CD14-positive monocyte (primary cell): ENCODE data around the gene GDF10. TPM values are rescaled to one million over a fixed set of nuclear protein-coding genes. Genes with fewer than 3 reads are reported as not detected.

Experiments
- DNase-seq, 3 donors: peaks; one replicate each; pipeline ENCODE4 v3.0.0-alpha.2; 2011 to 2022
- H2AFZ ChIP-seq: 2 replicates; pipeline ENCODE4 v1.6.0; 2012; ENCODE audit warnings: mild to moderate bottlenecking, low read depth, low read length, inconsistent platforms; ENCODE audit not compliant: insufficient read depth, poor library complexity, severe bottlenecking
- H3K27ac ChIP-seq, 2 donors: 1 replicate in 1 of 2; 2 replicates in 1 of 2; pipeline ENCODE4 v1.5.1; 2012 to 2013; ENCODE audit warnings: low read length in 2 of 2, control low read depth in 1 of 2, inconsistent platforms in 1 of 2, low read depth in 1 of 2, mild to moderate bottlenecking in 1 of 2
- H3K27me3 ChIP-seq, 2 donors: one replicate each; pipeline versions ENCODE4 v1.6.0 to v1.6.1; 2011 to 2013; ENCODE audit warnings: low read length in 2 of 2; ENCODE audit not compliant: control insufficient read depth in 2 of 2, insufficient read depth in 2 of 2
- H3K36me3 ChIP-seq, 2 donors: replicated peaks in 1 of 2; 1 replicate in 1 of 2; 2 replicates in 1 of 2; pipeline versions ENCODE4 v1.5.1 to v1.6.1; 2012 to 2013; ENCODE audit warnings: low read length in 2 of 2, control low read depth in 1 of 2, inconsistent platforms in 1 of 2, mild to moderate bottlenecking in 1 of 2; ENCODE audit not compliant: insufficient read depth in 2 of 2, control insufficient read depth in 1 of 2
- H3K4me1 ChIP-seq, 2 donors: 1 replicate in 1 of 2; 2 replicates in 1 of 2; pipeline versions ENCODE4 v1.5.1 to v1.6.1; 2012 to 2013; ENCODE audit warnings: low read length in 2 of 2, control low read depth in 1 of 2, inconsistent platforms in 1 of 2, mild to moderate bottlenecking in 1 of 2, moderate library complexity in 1 of 2; ENCODE audit not compliant: insufficient read depth in 2 of 2, control insufficient read depth in 1 of 2
- H3K4me2 ChIP-seq: replicated peaks from 2 replicates; pipeline ENCODE3; 2012; ENCODE audit warnings: low read length, moderate library complexity, mild to moderate bottlenecking; ENCODE audit not compliant: poor library complexity, severe bottlenecking; ENCODE audit errors: extremely low read depth
- H3K4me3 ChIP-seq, 3 experiments: fragments of 200-600 bp in 1 of 3; sonication (generic) in 1 of 3; replicated peaks in 1 of 3; 1 replicate in 2 of 3; 2 replicates in 1 of 3; pipeline ENCODE4 v1.5.1; 2011 to 2013; ENCODE audit warnings: low read length in 3 of 3, mild to moderate bottlenecking in 3 of 3, control low read depth in 2 of 3, low read depth in 2 of 3, inconsistent platforms in 1 of 3, moderate library complexity in 1 of 3
- H3K79me2 ChIP-seq: 2 replicates; pipeline ENCODE4 v1.6.0; 2012; ENCODE audit warnings: mild to moderate bottlenecking, control low read depth, inconsistent platforms, low read length, moderate library complexity; ENCODE audit not compliant: insufficient read depth
- H3K9ac ChIP-seq: 2 replicates; pipeline ENCODE4 v1.6.0; 2017; ENCODE audit warnings: low read length, mild to moderate bottlenecking; ENCODE audit not compliant: insufficient read depth, poor library complexity, severe bottlenecking
- H3K9me3 ChIP-seq, 2 donors: replicated peaks in 1 of 2; 1 replicate in 1 of 2; 2 replicates in 1 of 2; pipeline versions ENCODE4 v1.5.1 to v1.6.1; 2012 to 2013; ENCODE audit warnings: low read length in 2 of 2, control low read depth in 1 of 2; ENCODE audit not compliant: control insufficient read depth in 1 of 2, insufficient read depth in 1 of 2
- H4K20me1 ChIP-seq: 2 replicates; pipeline ENCODE4 v1.6.0; 2012; ENCODE audit warnings: mild to moderate bottlenecking, low read length, control low read depth, moderate library complexity; ENCODE audit not compliant: insufficient read depth
- H3K27ac Mint-ChIP-seq, 7 donors: one replicate each; pipeline ENCODE4 v1.8.0; 2020; ENCODE audit warnings: mild to moderate bottlenecking in 7 of 7, mixed read lengths in 7 of 7, moderate library complexity in 6 of 7, inconsistent platforms in 2 of 7
- H3K27me3 Mint-ChIP-seq, 3 donors: one replicate each; pipeline ENCODE4 v1.8.0; 2021 to 2022; ENCODE audit warnings: low read depth in 3 of 3, mild to moderate bottlenecking in 3 of 3, mixed read lengths in 3 of 3, moderate library complexity in 3 of 3, inconsistent platforms in 1 of 3
- H3K36me3 Mint-ChIP-seq, 2 donors: one replicate each; pipeline ENCODE4 v1.8.0; 2020; ENCODE audit warnings: mixed read lengths in 2 of 2, inconsistent platforms in 1 of 2, mild to moderate bottlenecking in 1 of 2
- H3K4me1 Mint-ChIP-seq: one replicate; pipeline ENCODE4 v1.8.0; 2020; ENCODE audit warnings: mild to moderate bottlenecking, mixed read lengths
- H3K4me3 Mint-ChIP-seq, 2 donors: one replicate each; pipeline ENCODE4 v1.8.0; 2020; ENCODE audit warnings: mild to moderate bottlenecking in 2 of 2, mixed read lengths in 2 of 2, moderate library complexity in 1 of 2
- H3K9me3 Mint-ChIP-seq, 7 donors: one replicate each; pipeline ENCODE4 v1.8.0; 2020 to 2022; ENCODE audit warnings: mixed read lengths in 7 of 7, mild to moderate bottlenecking in 6 of 7, moderate library complexity in 6 of 7, inconsistent platforms in 2 of 7
- CTCF ChIP-seq: fragments of 200-600 bp; IDR thresholded peaks from one replicate; pipeline ENCODE4 v1.8.0; 2022; ENCODE audit warnings: antibody characterized with exemption, mild to moderate bottlenecking
- WGBS: methylation state at CpG from one replicate; pipeline ENCODE4 v1.1.5; 2013; ENCODE audit warnings: missing lambda C conversion rate; ENCODE audit not compliant: insufficient coverage; 5-methylcytosine and 5-hydroxymethylcytosine counted together
- intact Hi-C, 2 donors: fragments of 100-400 bp; cut with micrococcal nuclease; formaldehyde crosslinking; loops; one replicate each; pipeline versions ENCODE4 v1.15.0 to v1.15.1; 2023
- polyA plus RNA-seq, 3 donors: library from polyadenylated mRNA; depleted of rRNA in 1 of 3; unstranded in 2 of 3; stranded (reverse) in 1 of 3; fragments of 300-500 nt in 2 of 3; fragments of >200 nt in 1 of 3; fragmentation: Illumina TruSeq in 2 of 3; gene quantifications; 1 replicate in 2 of 3; 2 replicates in 1 of 3; pipeline ENCODE4 v1.2.3, GENCODE V29; 2012 to 2021

Gene GDF10
- polyA plus RNA-seq, 3 donors = not detected

GRCh38 chr10:47347303-47347675 is 47.3 kb downstream of the GDF10 start:
- no peak overlapping the region for H3K4me2 ChIP-seq
- 83% methylated on average over 1 of the region's 4 CpGs for WGBS
- H3K4me1 ChIP-seq = no peaks in the 10 kb centered on the region
- H2AFZ ChIP-seq = no peak overlapping the region
- no peaks in the 10 kb centered on the region for H3K36me3 ChIP-seq
- peaks cover 0 to 6% (median 3%) of the 10 kb centered on the region in 3 donors for H3K27me3 Mint-ChIP-seq
- no peak overlapping the region for H3K4me3 Mint-ChIP-seq
- H3K4me1 Mint-ChIP-seq = no peaks in the 10 kb centered on the region
- no peaks in the 10 kb centered on the region for H3K79me2 ChIP-seq
- no peaks in the 10 kb centered on the region for H3K9me3 ChIP-seq
- no peaks in the 10 kb centered on the region for H4K20me1 ChIP-seq
- no peaks in the 10 kb centered on the region for H3K27me3 ChIP-seq
- TF ChIP-seq CTCF = no peak
- no peaks in the 10 kb centered on the region for H3K36me3 Mint-ChIP-seq
- H3K9me3 Mint-ChIP-seq = no peaks in the 10 kb centered on the region
- H3K4me3 ChIP-seq = no peak overlapping the region
- intact Hi-C loops = no loop called here
- DNase-seq = no peak
- H3K27ac Mint-ChIP-seq = no peak overlapping the region
- H3K9ac ChIP-seq = no peak overlapping the region
- no peak overlapping the region for H3K27ac ChIP-seq

DNA sequence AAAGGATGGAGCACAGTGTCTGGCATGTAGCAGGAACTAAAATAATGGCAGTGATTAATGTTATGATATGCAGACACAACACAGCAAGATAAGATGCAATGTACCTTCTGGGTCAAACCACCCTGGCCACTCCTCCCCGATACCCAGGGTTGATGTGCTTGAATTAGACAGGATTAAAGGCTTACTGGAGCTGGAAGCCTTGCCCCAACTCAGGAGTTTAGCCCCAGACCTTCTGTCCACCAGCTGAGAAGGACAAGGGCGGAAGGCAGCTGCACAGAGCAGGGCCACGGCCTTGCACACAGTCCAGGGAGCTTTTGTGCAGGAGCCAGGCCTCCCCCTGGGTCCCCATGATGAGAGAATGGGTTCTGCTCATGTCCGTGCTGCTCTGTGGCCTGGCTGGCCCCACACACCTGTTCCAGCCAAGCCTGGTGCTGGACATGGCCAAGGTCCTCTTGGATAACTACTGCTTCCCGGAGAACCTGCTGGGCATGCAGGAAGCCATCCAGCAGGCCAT is 48.2 kb downstream of the GDF10 start, which contains the start of gene RBP3:
Gene RBP3, plus strand, starts transcription at position 226 of the 514 bp plus-strand sequence. Its CDS starts 122 bp downstream, at position 348.
- Mint-ChIP-seq H3K9me3 (no peaks in the 10 kb centered on the region), H3K4me3 (no peak within 1 kb of the TSS), H3K36me3 (no peaks in the 10 kb centered on the region), H3K27me3 (peaks cover 0 to 6% (median 3%) of the 10 kb centered on the region in 3 donors), H3K4me1 (no peaks in the 10 kb centered on the region), H3K27ac (no peak within 1 kb of the TSS)
- Histone ChIP-seq H3K4me3 (no peak within 1 kb of the TSS), H3K27me3 (no peaks in the 10 kb centered on the region), H3K4me2 (no peak within 1 kb of the TSS), H3K9ac (no peak within 1 kb of the TSS), H2AFZ (no peak within 1 kb of the TSS), H3K4me1 (no peaks in the 10 kb centered on the region), H3K27ac (no peak within 1 kb of the TSS), H3K79me2 (no peaks in the 10 kb centered on the region), H3K36me3 (no peaks in the 10 kb centered on the region), H4K20me1 (no peaks in the 10 kb centered on the region), H3K9me3 (no peaks in the 10 kb centered on the region)
- no peak for TF ChIP-seq CTCF
- DNase-seq = no peak
- WGBS = 95% methylated on average over 5 of the region's 5 CpGs
- intact Hi-C loops = no loop called here
